PC-3 (cell line): Measurements from ENCODE around the gene EBLN2. TPM values are rescaled to one million over a fixed set of nuclear protein-coding genes. Genes with fewer than 3 reads are reported as not detected.
A peak's percentile ranks its signal among the peaks of the same experiment; 100 is the strongest.

Experiments used
- ATAC-seq: fragments of 200-7000 bp; cut with Tn5 transposase; 2 replicates; pipeline ENCODE4 v1.9.1; 2020; ENCODE audit warnings: mild to moderate bottlenecking, moderate library complexity
- BruUV-seq: library from RNA; stranded (reverse); fragments of 400-500 nt; replicated peaks from 2 replicates; lab custom pipeline; 2021; lab: Mats Ljungman, UMichigan
- CTCF ChIA-PET: fragments of 300-600 bp; sonication (Branson Sonifier 250); formaldehyde crosslinking; loops from one replicate; lab custom pipeline; 2022; ENCODE audit warnings: antibody characterized with exemption; lab: Charles Lee
- POLR2A ChIA-PET: fragments of 300-600 bp; sonication (Branson Sonifier 250); formaldehyde crosslinking; loops from one replicate; lab custom pipeline; 2022; ENCODE audit warnings: antibody characterized with exemption; ENCODE audit not compliant: unreplicated experiment; lab: Charles Lee
- DNase-seq: peaks from one replicate; pipeline ENCODE4 v3.0.0-alpha.2; 2015
- H2AFZ ChIP-seq: fragments of 300-600 bp; sonication (generic); 2 replicates; pipeline ENCODE4 v1.6.0; 2016; ENCODE audit warnings: antibody characterized with exemption, low read length
- H3F3A ChIP-seq: fragments of 300-600 bp; sonication (generic); one replicate; pipeline ENCODE4 v1.6.0; 2017; ENCODE audit warnings: antibody characterized with exemption, low read length, control low read depth, mild to moderate bottlenecking; ENCODE audit not compliant: unreplicated experiment
- H3K27ac ChIP-seq: fragments of 300-600 bp; sonication (generic); 2 replicates; pipeline ENCODE4 v1.5.1; 2016; ENCODE audit warnings: mild to moderate bottlenecking, low read length
- H3K27me3 ChIP-seq: fragments of 300-600 bp; sonication (generic); 2 replicates; pipeline ENCODE4 v1.6.1; 2016; ENCODE audit warnings: low read length, mixed read lengths
- H3K36me3 ChIP-seq: fragments of 300-600 bp; sonication (generic); 2 replicates; pipeline ENCODE4 v1.6.1; 2016; ENCODE audit warnings: low read depth, mixed run types, low read length, mixed read lengths
- H3K4me1 ChIP-seq: fragments of 300-600 bp; sonication (generic); 2 replicates; pipeline ENCODE4 v1.5.1; 2016; ENCODE audit warnings: low read length; ENCODE audit not compliant: insufficient read depth
- H3K4me2 ChIP-seq: fragments of 300-600 bp; sonication (generic); 2 replicates; pipeline ENCODE4 v1.6.0; 2016; ENCODE audit warnings: low read length
- H3K4me3 ChIP-seq: fragments of 300-600 bp; sonication (generic); 2 replicates; pipeline ENCODE4 v1.5.1; 2016; ENCODE audit warnings: mild to moderate bottlenecking, low read length, mixed read lengths
- H3K79me2 ChIP-seq: fragments of 300-600 bp; sonication (generic); 2 replicates; pipeline ENCODE4 v1.6.1; 2017; ENCODE audit warnings: low read length, mixed read lengths
- H3K9ac ChIP-seq: fragments of 300-600 bp; sonication (generic); 2 replicates; pipeline ENCODE4 v1.6.0; 2016; ENCODE audit warnings: mild to moderate bottlenecking, low read length
- H3K9me2 ChIP-seq: fragments of 300-600 bp; sonication (generic); replicated peaks from 2 replicates; pipeline ENCODE4 v1.6.1; 2016; ENCODE audit warnings: mixed run types, low read length, mixed read lengths
- H3K9me3 ChIP-seq: fragments of 300-600 bp; sonication (generic); 2 replicates; pipeline ENCODE4 v1.6.1; 2016; ENCODE audit warnings: low read length, mixed read lengths
- H4K20me1 ChIP-seq: fragments of 300-600 bp; sonication (generic); 2 replicates; pipeline ENCODE4 v1.6.1; 2016; ENCODE audit warnings: low read length, mixed read lengths
- EZH2 ChIP-seq: fragments of 300-600 bp; sonication (generic); IDR thresholded peaks from one replicate; pipeline ENCODE4 v1.6.1; 2017; ENCODE audit warnings: antibody characterized with exemption, mild to moderate bottlenecking, low read length; ENCODE audit not compliant: unreplicated experiment
- EZH2phosphoT487 ChIP-seq: fragments of 300-600 bp; sonication (generic); IDR thresholded peaks from 2 replicates; pipeline ENCODE4 v1.6.1; 2018; ENCODE audit warnings: mild to moderate bottlenecking, antibody characterized with exemption, low read length, borderline replicate concordance
- intact Hi-C: fragments of 100-400 bp; cut with micrococcal nuclease; formaldehyde crosslinking; loops from 2 replicates; pipeline ENCODE4 v1.9.0; 2023
- total RNA-seq: library from RNA; depleted of rRNA; stranded (reverse); fragments of >200 nt; gene quantifications from 2 replicates; pipeline ENCODE4 v1.2.3, GENCODE V29; 2014
- TF ChIP-seq, protein P1 (sequence below): fragments of 300-600 bp; sonication (generic); conservative IDR thresholded peaks from 2 replicates; pipeline ENCODE4 v1.5.1; 2017; ENCODE audit warnings: antibody characterized with exemption, low read depth, mild to moderate bottlenecking, low read length

Gene EBLN2
- total RNA-seq, 1 experiment from 2014 or later: 6.2 TPM

DNA sequence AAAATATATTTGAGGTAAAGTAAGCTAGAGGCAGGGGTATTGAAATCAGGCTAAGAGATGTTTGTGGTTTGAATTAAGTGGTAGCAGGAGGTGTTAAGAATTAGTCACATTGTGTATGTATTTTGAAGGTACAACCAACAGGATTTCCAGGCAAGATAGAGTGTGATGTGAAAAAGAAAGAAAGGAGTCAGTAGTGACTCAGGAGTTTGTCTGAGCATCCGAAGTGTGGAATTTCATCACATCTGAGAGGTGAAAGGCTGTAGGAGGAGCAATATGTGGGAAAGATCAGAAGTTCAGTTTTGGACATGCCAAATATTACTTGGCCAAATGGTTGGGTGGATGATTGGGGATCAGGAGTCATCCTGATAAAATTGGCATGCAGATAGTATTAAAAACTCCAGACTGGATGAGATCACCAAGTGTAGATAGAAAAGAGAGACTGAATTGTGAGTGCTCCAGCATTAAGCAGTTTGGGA, 32.1 kb upstream of the EBLN2 start:
- H3K27ac ChIP-seq: no peak overlapping the region
- POLR2A ChIA-PET: no interaction called here
- no peak overlapping the region for H2AFZ ChIP-seq
- peaks cover 3% of the 10 kb centered on the region; the same call in 1 of the 2 replicates for H3K36me3 ChIP-seq
- no peaks in the 10 kb centered on the region for H3K9me2 ChIP-seq
- H4K20me1 ChIP-seq: peaks cover 55% of the 10 kb centered on the region
- no TSS peak for BruUV-seq
- CTCF ChIA-PET: no interaction called here
- H3K4me1 ChIP-seq: peaks cover 15% of the 10 kb centered on the region
- no peaks in the 10 kb centered on the region for H3K9me3 ChIP-seq
- DNase-seq (peak; percentile 40), ATAC-seq (peak; percentile 33)
- no peak for TF ChIP-seq EZH2
- intact Hi-C loops: no loop called here
- no peaks in the 10 kb centered on the region for H3F3A ChIP-seq
- no peaks in the 10 kb centered on the region for H3K27me3 ChIP-seq
- no peak overlapping the region for H3K4me2 ChIP-seq
- peaks cover 100% of the 10 kb centered on the region for H3K79me2 ChIP-seq
- H3K4me3 ChIP-seq: no peak overlapping the region
- H3K9ac ChIP-seq: no peak overlapping the region

DNA sequence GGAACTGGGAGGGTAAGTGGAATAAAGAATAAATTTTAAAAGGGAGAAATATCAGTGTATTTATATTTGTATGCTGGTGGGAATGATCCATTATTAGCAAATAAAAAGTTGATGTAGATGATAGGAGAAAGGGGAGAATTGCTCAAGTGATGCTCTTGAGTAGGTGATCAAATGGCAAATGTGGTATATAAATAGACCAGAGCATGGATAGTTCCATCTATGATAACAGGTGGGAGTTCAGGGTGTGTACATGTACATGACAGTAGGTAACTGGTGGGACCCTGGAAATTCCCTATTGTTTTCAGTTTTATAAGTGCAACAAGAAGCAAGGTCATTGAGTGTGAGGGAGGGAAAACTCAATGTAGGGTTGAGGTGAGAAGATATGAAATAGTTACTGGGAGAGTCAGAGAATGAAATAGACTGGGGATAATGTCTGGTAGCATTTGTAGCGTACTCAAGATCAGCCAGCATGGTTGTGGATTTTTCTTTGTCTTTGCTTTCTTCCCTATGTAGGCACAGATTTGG, 31.3 kb upstream of the EBLN2 start:
- intact Hi-C loops: no loop called here
- Histone ChIP-seq H3K4me2 (no peak overlapping the region), H3K36me3 (peaks cover 3% of the 10 kb centered on the region; the same call in 1 of the 2 replicates), H3K27ac (no peak overlapping the region), H3K79me2 (peaks cover 100% of the 10 kb centered on the region), H3K9me2 (no peaks in the 10 kb centered on the region), H3K9me3 (no peaks in the 10 kb centered on the region), H3K4me3 (no peak overlapping the region), H3K4me1 (peaks cover 9% of the 10 kb centered on the region; the same call in 1 of the 2 replicates), H3K9ac (no peak overlapping the region), H3F3A (no peaks in the 10 kb centered on the region), H4K20me1 (peaks cover 55% of the 10 kb centered on the region), H3K27me3 (no peaks in the 10 kb centered on the region), H2AFZ (no peak overlapping the region)
- CTCF ChIA-PET: no interaction called here
- no peak for ATAC-seq
- POLR2A ChIA-PET: no interaction called here
- no TSS peak for BruUV-seq
- no peak for DNase-seq
- TF ChIP-seq EZH2phosphoT487: no peak
- no peak for TF ChIP-seq EZH2
- TF ChIP-seq, protein P1, sequence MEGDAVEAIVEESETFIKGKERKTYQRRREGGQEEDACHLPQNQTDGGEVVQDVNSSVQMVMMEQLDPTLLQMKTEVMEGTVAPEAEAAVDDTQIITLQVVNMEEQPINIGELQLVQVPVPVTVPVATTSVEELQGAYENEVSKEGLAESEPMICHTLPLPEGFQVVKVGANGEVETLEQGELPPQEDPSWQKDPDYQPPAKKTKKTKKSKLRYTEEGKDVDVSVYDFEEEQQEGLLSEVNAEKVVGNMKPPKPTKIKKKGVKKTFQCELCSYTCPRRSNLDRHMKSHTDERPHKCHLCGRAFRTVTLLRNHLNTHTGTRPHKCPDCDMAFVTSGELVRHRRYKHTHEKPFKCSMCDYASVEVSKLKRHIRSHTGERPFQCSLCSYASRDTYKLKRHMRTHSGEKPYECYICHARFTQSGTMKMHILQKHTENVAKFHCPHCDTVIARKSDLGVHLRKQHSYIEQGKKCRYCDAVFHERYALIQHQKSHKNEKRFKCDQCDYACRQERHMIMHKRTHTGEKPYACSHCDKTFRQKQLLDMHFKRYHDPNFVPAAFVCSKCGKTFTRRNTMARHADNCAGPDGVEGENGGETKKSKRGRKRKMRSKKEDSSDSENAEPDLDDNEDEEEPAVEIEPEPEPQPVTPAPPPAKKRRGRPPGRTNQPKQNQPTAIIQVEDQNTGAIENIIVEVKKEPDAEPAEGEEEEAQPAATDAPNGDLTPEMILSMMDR: no peak

DNA sequence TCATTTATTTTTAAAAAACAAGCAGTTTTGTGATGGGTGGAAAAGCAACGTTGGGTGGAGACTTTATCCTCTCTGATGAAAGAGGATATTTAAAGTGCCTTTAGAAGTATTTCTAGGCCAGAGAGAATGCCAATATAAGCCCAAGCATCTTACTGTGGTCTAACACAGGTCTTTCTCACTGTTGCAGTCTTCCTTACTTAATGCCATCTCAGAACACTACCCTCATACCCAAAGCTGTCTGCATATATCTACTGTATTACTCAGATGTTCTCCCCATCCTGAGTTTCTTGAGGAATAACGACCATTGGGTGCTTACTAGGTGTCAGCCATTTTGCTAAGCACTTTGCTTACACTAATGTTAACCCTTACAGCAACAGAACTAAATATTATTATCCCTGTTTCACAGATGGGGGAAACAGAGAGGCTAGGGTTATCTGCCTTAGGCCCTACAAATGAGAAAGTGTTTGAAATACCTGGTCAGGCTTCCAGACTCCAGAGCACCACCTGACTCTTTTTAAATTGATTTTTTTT, 29.8 kb upstream of the EBLN2 start:
- no peak overlapping the region for H3K27ac ChIP-seq
- H3K36me3 ChIP-seq: peaks cover 3% of the 10 kb centered on the region; the same call in 1 of the 2 replicates
- DNase-seq (no peak), ATAC-seq (no peak)
- peaks cover 100% of the 10 kb centered on the region for H3K79me2 ChIP-seq
- H3K4me3 ChIP-seq: no peak overlapping the region
- peaks cover 18% of the 10 kb centered on the region for H3K4me1 ChIP-seq
- H3F3A ChIP-seq: no peaks in the 10 kb centered on the region
- H3K9me2 ChIP-seq: no peaks in the 10 kb centered on the region
- no peak overlapping the region for H3K4me2 ChIP-seq
- no peak overlapping the region for H3K9ac ChIP-seq
- no peaks in the 10 kb centered on the region for H3K9me3 ChIP-seq
- ChIA-PET POLR2A (no interaction called here), CTCF (no interaction called here)
- H3K27me3 ChIP-seq: no peaks in the 10 kb centered on the region
- H2AFZ ChIP-seq: no peak overlapping the region
- BruUV-seq: no TSS peak
- TF ChIP-seq EZH2phosphoT487 (no peak), EZH2 (no peak)
- TF ChIP-seq, protein P1: no peak
- intact Hi-C loops: no loop called here
- H4K20me1 ChIP-seq: peaks cover 40% of the 10 kb centered on the region
